Testis (tissue), 3 donors: ENCODE measurements around the gene ATE1. TPM values are rescaled to one million over a fixed set of nuclear protein-coding genes. Genes with fewer than 3 reads are reported as not detected.

Source experiments
- DNase-seq: peaks from one replicate; pipeline ENCODE4 v3.0.0-alpha.2; 2019
- H3K27ac ChIP-seq, 2 donors: fragments of 200-600 bp; sonication (generic); one replicate each; pipeline ENCODE4 v1.5.1; 2019
- H3K27me3 ChIP-seq: fragments of 200-600 bp; sonication (generic); one replicate; pipeline ENCODE4 v1.5.1; 2019
- H3K36me3 ChIP-seq: fragments of 200-600 bp; sonication (generic); one replicate; pipeline ENCODE4 v1.5.1; 2017; ENCODE audit warnings: low read depth; ENCODE audit errors: missing control alignments
- H3K4me1 ChIP-seq: fragments of 200-600 bp; sonication (generic); one replicate; pipeline ENCODE4 v1.5.1; 2019
- H3K4me3 ChIP-seq, 2 donors: fragments of 200-600 bp; sonication (generic); one replicate each; pipeline ENCODE4 v1.5.1; 2017 to 2019
- H3K9me3 ChIP-seq: fragments of 200-600 bp; sonication (generic); one replicate; pipeline ENCODE4 v1.5.1; 2017
- POLR2A ChIP-seq: fragments of 450-650 bp; IDR thresholded peaks from one replicate; pipeline ENCODE4 v1.6.1; 2017; ENCODE audit warnings: antibody characterized with exemption, mild to moderate bottlenecking, moderate library complexity
- WGBS, 2 donors: methylation state at CpG; one replicate each; pipeline ENCODE4 v1.1.5; 2018; 5-methylcytosine and 5-hydroxymethylcytosine counted together
- intact Hi-C: fragments of 100-400 bp; cut with DNase I; formaldehyde crosslinking; loops from one replicate; pipeline ENCODE4 v1.15.1; 2023; ENCODE audit warnings: low total_unique reads
- polyA plus RNA-seq: library from polyadenylated mRNA; stranded (reverse); fragments of 350-450 nt; fragmentation: Illumina TruSeq; extraction: RNeasy Lipid Tissue Mini Kit (QIAGEN cat#74804); gene quantifications from one replicate; pipeline ENCODE4 v1.2.3, GENCODE V29; 2014; ENCODE audit warnings: low read depth, low replicate concordance; ENCODE audit not compliant: insufficient read depth
- total RNA-seq, 2 donors: library from RNA; depleted of rRNA; stranded (reverse); fragments of >200 nt; gene quantifications; one replicate each; pipeline ENCODE4 v1.2.3, GENCODE V29; 2016
- TF ChIP-seq, protein P1 (sequence below), 3 experiments: fragments of 450-650 bp in 2 of 3; fragments of 200-600 bp in 1 of 3; sonication (generic) in 1 of 3; IDR thresholded peaks; one replicate each; pipeline ENCODE4 v1.5.1; 2016 to 2019; ENCODE audit warnings: antibody characterized with exemption in 3 of 3, mild to moderate bottlenecking in 2 of 3, moderate library complexity in 1 of 3

The ATE1 gene
- total and polyA plus RNA-seq, 3 donors from 2014 or later = 29.8 to 41.9 (median 34.0) TPM

- Histone ChIP-seq H3K27ac (no peak overlapping the region), H3K4me3 (no peak overlapping the region), H3K4me1 (no peaks in the 10 kb centered on the region), H3K27me3 (no peaks in the 10 kb centered on the region), H3K36me3 (no peaks in the 10 kb centered on the region), H3K9me3 (no peaks in the 10 kb centered on the region)
- TF ChIP-seq, protein P1, sequence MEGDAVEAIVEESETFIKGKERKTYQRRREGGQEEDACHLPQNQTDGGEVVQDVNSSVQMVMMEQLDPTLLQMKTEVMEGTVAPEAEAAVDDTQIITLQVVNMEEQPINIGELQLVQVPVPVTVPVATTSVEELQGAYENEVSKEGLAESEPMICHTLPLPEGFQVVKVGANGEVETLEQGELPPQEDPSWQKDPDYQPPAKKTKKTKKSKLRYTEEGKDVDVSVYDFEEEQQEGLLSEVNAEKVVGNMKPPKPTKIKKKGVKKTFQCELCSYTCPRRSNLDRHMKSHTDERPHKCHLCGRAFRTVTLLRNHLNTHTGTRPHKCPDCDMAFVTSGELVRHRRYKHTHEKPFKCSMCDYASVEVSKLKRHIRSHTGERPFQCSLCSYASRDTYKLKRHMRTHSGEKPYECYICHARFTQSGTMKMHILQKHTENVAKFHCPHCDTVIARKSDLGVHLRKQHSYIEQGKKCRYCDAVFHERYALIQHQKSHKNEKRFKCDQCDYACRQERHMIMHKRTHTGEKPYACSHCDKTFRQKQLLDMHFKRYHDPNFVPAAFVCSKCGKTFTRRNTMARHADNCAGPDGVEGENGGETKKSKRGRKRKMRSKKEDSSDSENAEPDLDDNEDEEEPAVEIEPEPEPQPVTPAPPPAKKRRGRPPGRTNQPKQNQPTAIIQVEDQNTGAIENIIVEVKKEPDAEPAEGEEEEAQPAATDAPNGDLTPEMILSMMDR (IDR thresholded peaks at IDR 0.05) = no peak
- TF ChIP-seq POLR2A = no peak
- DNase-seq = no peak
- 95 to 100% methylated on average over 1 of the region's 1 CpG for WGBS, 2 donors
- intact Hi-C loops = no loop called here
Observed at GRCh38 chr10:121816197-121816596, 111.6 kb downstream of the ATE1 start.

GRCh38 chr10:121813857-121814256 is 114.0 kb downstream of the ATE1 start:
- no peaks in the 10 kb centered on the region for H3K4me1 ChIP-seq
- no peaks in the 10 kb centered on the region for H3K36me3 ChIP-seq
- H3K27ac ChIP-seq = no peak overlapping the region
- no peaks in the 10 kb centered on the region for H3K9me3 ChIP-seq
- H3K4me3 ChIP-seq = no peak overlapping the region
- 76 to 79% methylated on average over 4 of the region's 4 CpGs for WGBS, 2 donors
- TF ChIP-seq, protein P1 (IDR thresholded peaks at IDR 0.05) = no peak
- TF ChIP-seq POLR2A = no peak
- DNase-seq = no peak
- H3K27me3 ChIP-seq = no peaks in the 10 kb centered on the region
- intact Hi-C loops = no loop called here

DNA sequence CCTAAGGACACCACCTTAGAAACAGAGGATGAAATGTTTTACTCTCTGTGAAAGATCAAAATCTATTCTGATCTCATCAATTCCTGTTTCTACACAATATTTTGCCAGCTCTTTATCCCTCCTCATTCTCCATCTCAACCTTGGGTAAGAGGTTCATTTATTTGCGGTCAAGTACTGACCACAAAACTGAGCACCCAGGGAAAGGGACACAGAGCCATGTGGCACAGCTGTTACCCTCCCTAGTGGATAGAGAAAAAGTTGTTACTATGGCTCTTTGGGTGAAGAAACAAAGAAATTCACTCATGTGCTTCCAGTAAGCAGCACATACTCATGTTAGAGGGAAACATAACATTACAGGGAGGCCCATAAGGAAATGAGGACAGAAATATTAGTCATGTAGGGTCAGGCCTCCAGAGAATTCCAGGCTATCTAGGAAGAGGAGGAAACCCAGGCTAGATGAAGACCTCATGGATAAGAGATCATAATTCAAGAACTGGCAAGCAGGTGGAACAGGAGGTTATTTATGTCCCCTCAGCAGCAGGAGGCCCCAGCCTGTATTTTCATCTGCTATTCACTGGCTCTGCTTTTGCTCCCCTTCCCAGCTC is 114.5 kb downstream of the ATE1 start:
- intact Hi-C loops = no loop called here
- 94 to 96% methylated on average over 1 of the region's 1 CpG for WGBS, 2 donors
- H3K4me3 ChIP-seq = no peak overlapping the region
- TF ChIP-seq POLR2A = no peak
- TF ChIP-seq, protein P1 (IDR thresholded peaks at IDR 0.05) = no peak
- no peaks in the 10 kb centered on the region for H3K4me1 ChIP-seq
- H3K27ac ChIP-seq = no peak overlapping the region
- no peaks in the 10 kb centered on the region for H3K27me3 ChIP-seq
- no peaks in the 10 kb centered on the region for H3K36me3 ChIP-seq
- H3K9me3 ChIP-seq = no peaks in the 10 kb centered on the region
- DNase-seq = no peak

- intact Hi-C loops = no loop called here
- Histone ChIP-seq H3K27ac (no peak overlapping the region), H3K9me3 (no peaks in the 10 kb centered on the region), H3K36me3 (no peaks in the 10 kb centered on the region), H3K27me3 (no peaks in the 10 kb centered on the region), H3K4me1 (no peaks in the 10 kb centered on the region), H3K4me3 (no peak overlapping the region)
- TF ChIP-seq POLR2A = no peak
- TF ChIP-seq, protein P1 (IDR thresholded peaks at IDR 0.05) = no peak
- DNase-seq = no peak
- 67 to 76% methylated on average over 4 of the region's 4 CpGs for WGBS, 2 donors
Observed at GRCh38 chr10:121812031-121812430, 115.8 kb downstream of the ATE1 start.

DNA sequence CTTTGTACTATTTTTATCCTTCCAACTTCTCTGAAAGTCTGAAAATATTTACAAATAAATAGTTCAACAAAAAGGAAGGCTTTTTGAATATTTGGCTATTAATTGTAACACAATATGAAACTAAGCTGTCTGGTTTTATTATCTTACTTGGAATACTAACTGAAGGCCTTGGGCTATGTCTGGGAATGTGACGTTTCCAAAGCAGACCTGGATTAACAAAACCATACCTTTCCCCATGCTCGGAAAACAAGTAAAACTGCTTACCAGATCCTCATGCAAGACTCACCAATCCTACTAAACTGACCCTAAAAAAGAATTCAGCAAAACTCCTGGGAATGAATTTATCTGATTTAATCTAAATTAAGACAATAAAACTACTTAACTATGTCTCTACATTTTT is 116.4 kb downstream of the ATE1 start:
- H3K4me3 ChIP-seq = no peak overlapping the region
- 53 to 61% methylated on average over 2 of the region's 2 CpGs for WGBS, 2 donors
- no peak for DNase-seq
- no peak for TF ChIP-seq POLR2A
- TF ChIP-seq, protein P1 (IDR thresholded peaks at IDR 0.05) = no peak
- intact Hi-C loops = no loop called here
- H3K27me3 ChIP-seq = no peaks in the 10 kb centered on the region
- no peaks in the 10 kb centered on the region for H3K4me1 ChIP-seq
- no peaks in the 10 kb centered on the region for H3K9me3 ChIP-seq
- H3K36me3 ChIP-seq = no peaks in the 10 kb centered on the region
- H3K27ac ChIP-seq = no peak overlapping the region
